ENCODE results near the gene MAJIN. TPM values are rescaled to one million over a fixed set of nuclear protein-coding genes. Genes with fewer than 3 reads are reported as not detected.
A peak's percentile ranks its signal among the peaks of the same experiment; 100 is the strongest.
"Not testable (repeated sequence)": the region's sequence is repeated elsewhere in the genome, so short reads cannot be mapped to it uniquely, and the experiment has no call there.

MAJIN gene
- total and polyA plus RNA-seq, 9 of the 15 experiments (the other 6 are each of a cell fraction or from before 2014, with no cell fraction given): 0.17 to 0.83 (median 0.24) TPM; not detected in 2

DNA sequence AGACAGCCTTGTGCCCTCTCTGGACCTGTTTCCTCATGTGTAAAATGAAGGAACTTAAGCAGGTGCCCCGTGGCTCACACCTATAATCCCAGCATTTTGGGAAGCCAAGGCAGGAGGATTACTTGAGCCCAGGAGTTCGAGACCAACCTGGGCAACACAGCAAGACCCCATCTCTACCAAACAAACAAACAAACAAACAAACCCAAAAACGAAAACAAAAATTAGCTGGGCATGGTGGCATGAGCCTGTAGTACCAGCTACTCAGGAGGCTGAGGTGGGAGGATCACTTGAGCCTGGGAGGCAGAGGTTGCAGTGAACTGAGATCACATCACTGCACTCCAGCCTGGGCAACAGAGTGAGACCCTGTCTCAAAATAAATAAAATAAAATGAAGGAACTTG is 32.1 kb upstream of the MAJIN start:
- FAIRE-seq; ATAC-seq; H3K4me1 ChIP-seq (replicated peaks in 1 of 2; ENCODE audit: control insufficient read depth in 2 of 2, insufficient read depth in 2 of 2, low read length in 2 of 2); H3K9me1 ChIP-seq (ENCODE audit: control insufficient read depth, insufficient read depth, low read length); H3K27ac ChIP-seq (ENCODE audit: extremely low read depth, low read depth, low read length); BruUV-seq (replicated peaks); H3K9me3 ChIP-seq (replicated peaks; ENCODE audit: control insufficient read depth, insufficient read depth, low read depth, low read length); H3K79me2 ChIP-seq (ENCODE audit: control insufficient read depth, insufficient read depth, low read length); H3K4me3 ChIP-seq; in situ Hi-C loops (cut with MboI); H3K36me3 ChIP-seq (ENCODE audit: control insufficient read depth, insufficient read depth, low read length); intact Hi-C loops (cut with micrococcal nuclease); CTCF ChIA-PET (ENCODE audit: low intra/inter-chr PET ratio); DNase-seq (ENCODE audit: extremely low read depth in 1 of 4, low spot score in 3 of 4); H3K27me3 ChIP-seq (ENCODE audit: control insufficient read depth in 2 of 2, insufficient read depth in 2 of 2, low read length in 2 of 2); H3K4me2 ChIP-seq (ENCODE audit: insufficient read depth, low read length); H3K9ac ChIP-seq (ENCODE audit: insufficient read depth in 1 of 2, low read depth in 2 of 2, low read length in 2 of 2); H2AFZ ChIP-seq (ENCODE audit: low read depth, low read length); H4K20me1 ChIP-seq (replicated peaks; ENCODE audit: control insufficient read depth, insufficient read depth, low read length): not testable (repeated sequence)
- TF ChIP-seq ZNF121 (CRISPR knock-in tag; conservative IDR thresholded peaks at IDR 0.05): peak; percentile 57
- WGBS (ENCODE audit: insufficient coverage, low coverage, missing lambda C conversion rate): 7% methylated on average over 3 of the region's 3 CpGs
- POLR2A ChIA-PET: interaction anchor here (0.7 kb wide), 1 partner anchor 153 kb away, joined by 4 read pairs; no protein-coding TSS in a partner anchor

DNA sequence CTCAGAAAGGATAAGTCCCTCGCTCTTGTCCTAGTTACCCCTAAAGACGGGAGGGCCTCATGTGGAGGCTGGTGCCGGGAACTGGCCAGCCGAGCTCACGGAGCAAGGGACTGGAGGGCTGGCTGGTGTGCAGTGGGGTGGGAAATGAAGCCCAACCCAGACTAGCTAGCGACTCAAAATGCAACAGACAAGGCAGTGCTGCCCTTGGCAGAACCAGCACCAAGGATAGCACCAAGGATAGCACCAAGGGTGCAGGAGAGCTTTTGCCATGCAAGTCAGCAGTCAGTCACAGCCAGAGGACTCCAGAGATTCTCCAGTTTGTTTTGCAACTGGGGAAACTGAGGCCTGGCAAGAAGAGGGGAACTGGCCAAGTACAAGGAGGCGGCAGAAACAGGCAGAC is 31.4 kb upstream of the MAJIN start:
- DNase-seq (ENCODE audit: extremely low read depth in 1 of 4, low spot score in 3 of 4) (no peak), ATAC-seq (no peak), FAIRE-seq (no peak)
- ChIA-PET CTCF (ENCODE audit: low intra/inter-chr PET ratio) (no interaction called here), POLR2A (interaction anchor here (1.5 to 1.6 kb wide), 2 partner anchors 9 to 11 kb away, joined by 5 to 8 read pairs; partner anchors contain the start of gene ARL2)
- intact Hi-C loops (cut with micrococcal nuclease): no loop called here
- Histone ChIP-seq H2AFZ (ENCODE audit: low read depth, low read length) (no peak overlapping the region), H3K9me1 (ENCODE audit: control insufficient read depth, insufficient read depth, low read length) (no peaks in the 10 kb centered on the region), H3K4me2 (ENCODE audit: insufficient read depth, low read length) (no peak overlapping the region), H3K9me3 (replicated peaks; ENCODE audit: control insufficient read depth, insufficient read depth, low read depth, low read length) (no peaks in the 10 kb centered on the region), H3K27me3 (ENCODE audit: control insufficient read depth in 2 of 2, insufficient read depth in 2 of 2, low read length in 2 of 2) (no peaks in the 10 kb centered on the region), H3K4me3 (no peak overlapping the region), H4K20me1 (replicated peaks; ENCODE audit: control insufficient read depth, insufficient read depth, low read length) (no peaks in the 10 kb centered on the region), H3K4me1 (replicated peaks in 1 of 2; ENCODE audit: control insufficient read depth in 2 of 2, insufficient read depth in 2 of 2, low read length in 2 of 2) (peaks cover 14 to 15% of the 10 kb centered on the region in 2 experiments; a peak in 4 of 5 replicates), H3K36me3 (ENCODE audit: control insufficient read depth, insufficient read depth, low read length) (no peaks in the 10 kb centered on the region), H3K9ac (ENCODE audit: insufficient read depth in 1 of 2, low read depth in 2 of 2, low read length in 2 of 2) (peak overlapping the region in 1 of 2 experiments; percentile 65; a peak in 1 of 4 replicates), H3K27ac (ENCODE audit: extremely low read depth, low read depth, low read length) (no peak overlapping the region), H3K79me2 (ENCODE audit: control insufficient read depth, insufficient read depth, low read length) (no peaks in the 10 kb centered on the region)
- in situ Hi-C loops (cut with MboI): no loop called here
- 56% methylated on average over 7 of the region's 7 CpGs for WGBS (ENCODE audit: insufficient coverage, low coverage, missing lambda C conversion rate)
- BruUV-seq (replicated peaks): no TSS peak
- no peak for TF ChIP-seq POLR2B (IDR thresholded peaks at IDR 0.05; ENCODE audit: low read depth, partially characterized antibody)
- TF ChIP-seq MIER1 (IDR thresholded peaks at IDR 0.05; ENCODE audit: low read depth): peak; percentile 80
- TF ChIP-seq, protein P1, sequence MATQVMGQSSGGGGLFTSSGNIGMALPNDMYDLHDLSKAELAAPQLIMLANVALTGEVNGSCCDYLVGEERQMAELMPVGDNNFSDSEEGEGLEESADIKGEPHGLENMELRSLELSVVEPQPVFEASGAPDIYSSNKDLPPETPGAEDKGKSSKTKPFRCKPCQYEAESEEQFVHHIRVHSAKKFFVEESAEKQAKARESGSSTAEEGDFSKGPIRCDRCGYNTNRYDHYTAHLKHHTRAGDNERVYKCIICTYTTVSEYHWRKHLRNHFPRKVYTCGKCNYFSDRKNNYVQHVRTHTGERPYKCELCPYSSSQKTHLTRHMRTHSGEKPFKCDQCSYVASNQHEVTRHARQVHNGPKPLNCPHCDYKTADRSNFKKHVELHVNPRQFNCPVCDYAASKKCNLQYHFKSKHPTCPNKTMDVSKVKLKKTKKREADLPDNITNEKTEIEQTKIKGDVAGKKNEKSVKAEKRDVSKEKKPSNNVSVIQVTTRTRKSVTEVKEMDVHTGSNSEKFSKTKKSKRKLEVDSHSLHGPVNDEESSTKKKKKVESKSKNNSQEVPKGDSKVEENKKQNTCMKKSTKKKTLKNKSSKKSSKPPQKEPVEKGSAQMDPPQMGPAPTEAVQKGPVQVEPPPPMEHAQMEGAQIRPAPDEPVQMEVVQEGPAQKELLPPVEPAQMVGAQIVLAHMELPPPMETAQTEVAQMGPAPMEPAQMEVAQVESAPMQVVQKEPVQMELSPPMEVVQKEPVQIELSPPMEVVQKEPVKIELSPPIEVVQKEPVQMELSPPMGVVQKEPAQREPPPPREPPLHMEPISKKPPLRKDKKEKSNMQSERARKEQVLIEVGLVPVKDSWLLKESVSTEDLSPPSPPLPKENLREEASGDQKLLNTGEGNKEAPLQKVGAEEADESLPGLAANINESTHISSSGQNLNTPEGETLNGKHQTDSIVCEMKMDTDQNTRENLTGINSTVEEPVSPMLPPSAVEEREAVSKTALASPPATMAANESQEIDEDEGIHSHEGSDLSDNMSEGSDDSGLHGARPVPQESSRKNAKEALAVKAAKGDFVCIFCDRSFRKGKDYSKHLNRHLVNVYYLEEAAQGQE (IDR thresholded peaks at IDR 0.05; ENCODE audit: borderline replicate concordance): peak; percentile 94
- TF ChIP-seq, protein P1 (CRISPR knock-in tag; IDR thresholded peaks at IDR 0.05; ENCODE audit: low read depth): peak; percentile 55; the same call in 1 of the 2 replicates
- TF ChIP-seq DACH1 (IDR thresholded peaks at IDR 0.05; ENCODE audit: partially characterized antibody): no peak
- peak; percentile 93 for TF ChIP-seq EHMT2 (IDR thresholded peaks at IDR 0.05)
- TF ChIP-seq GABPB1 (CRISPR knock-in tag; IDR thresholded peaks at IDR 0.05): no peak
- TF ChIP-seq GATAD2B (IDR thresholded peaks at IDR 0.05; ENCODE audit: borderline replicate concordance): no peak
- TF ChIP-seq CC2D1A (IDR thresholded peaks at IDR 0.05): no peak

Data from K562 (cell line).